CD14-positive monocyte (primary cell): ENCODE measurements around the gene RHCG. TPM values are rescaled to one million over a fixed set of nuclear protein-coding genes. Genes with fewer than 3 reads are reported as not detected.

Experiments used
- DNase-seq, 3 donors: peaks; one replicate each; pipeline ENCODE4 v3.0.0-alpha.2; 2011 to 2022
- H2AFZ ChIP-seq: 2 replicates; pipeline ENCODE4 v1.6.0; 2012; ENCODE audit warnings: mild to moderate bottlenecking, low read depth, low read length, inconsistent platforms; ENCODE audit not compliant: insufficient read depth, poor library complexity, severe bottlenecking
- H3K27ac ChIP-seq, 2 donors: 1 replicate in 1 of 2; 2 replicates in 1 of 2; pipeline ENCODE4 v1.5.1; 2012 to 2013; ENCODE audit warnings: low read length in 2 of 2, control low read depth in 1 of 2, inconsistent platforms in 1 of 2, low read depth in 1 of 2, mild to moderate bottlenecking in 1 of 2
- H3K27me3 ChIP-seq, 2 donors: one replicate each; pipeline versions ENCODE4 v1.6.0 to v1.6.1; 2011 to 2013; ENCODE audit warnings: low read length in 2 of 2; ENCODE audit not compliant: control insufficient read depth in 2 of 2, insufficient read depth in 2 of 2
- H3K36me3 ChIP-seq, 2 donors: replicated peaks in 1 of 2; 1 replicate in 1 of 2; 2 replicates in 1 of 2; pipeline versions ENCODE4 v1.5.1 to v1.6.1; 2012 to 2013; ENCODE audit warnings: low read length in 2 of 2, control low read depth in 1 of 2, inconsistent platforms in 1 of 2, mild to moderate bottlenecking in 1 of 2; ENCODE audit not compliant: insufficient read depth in 2 of 2, control insufficient read depth in 1 of 2
- H3K4me1 ChIP-seq, 2 donors: 1 replicate in 1 of 2; 2 replicates in 1 of 2; pipeline versions ENCODE4 v1.5.1 to v1.6.1; 2012 to 2013; ENCODE audit warnings: low read length in 2 of 2, control low read depth in 1 of 2, inconsistent platforms in 1 of 2, mild to moderate bottlenecking in 1 of 2, moderate library complexity in 1 of 2; ENCODE audit not compliant: insufficient read depth in 2 of 2, control insufficient read depth in 1 of 2
- H3K4me2 ChIP-seq: replicated peaks from 2 replicates; pipeline ENCODE3; 2012; ENCODE audit warnings: low read length, moderate library complexity, mild to moderate bottlenecking; ENCODE audit not compliant: poor library complexity, severe bottlenecking; ENCODE audit errors: extremely low read depth
- H3K4me3 ChIP-seq, 3 experiments: fragments of 200-600 bp in 1 of 3; sonication (generic) in 1 of 3; replicated peaks in 1 of 3; 1 replicate in 2 of 3; 2 replicates in 1 of 3; pipeline ENCODE4 v1.5.1; 2011 to 2013; ENCODE audit warnings: low read length in 3 of 3, mild to moderate bottlenecking in 3 of 3, control low read depth in 2 of 3, low read depth in 2 of 3, inconsistent platforms in 1 of 3, moderate library complexity in 1 of 3
- H3K79me2 ChIP-seq: 2 replicates; pipeline ENCODE4 v1.6.0; 2012; ENCODE audit warnings: mild to moderate bottlenecking, control low read depth, inconsistent platforms, low read length, moderate library complexity; ENCODE audit not compliant: insufficient read depth
- H3K9ac ChIP-seq: 2 replicates; pipeline ENCODE4 v1.6.0; 2017; ENCODE audit warnings: low read length, mild to moderate bottlenecking; ENCODE audit not compliant: insufficient read depth, poor library complexity, severe bottlenecking
- H3K9me3 ChIP-seq, 2 donors: replicated peaks in 1 of 2; 1 replicate in 1 of 2; 2 replicates in 1 of 2; pipeline versions ENCODE4 v1.5.1 to v1.6.1; 2012 to 2013; ENCODE audit warnings: low read length in 2 of 2, control low read depth in 1 of 2; ENCODE audit not compliant: control insufficient read depth in 1 of 2, insufficient read depth in 1 of 2
- H4K20me1 ChIP-seq: 2 replicates; pipeline ENCODE4 v1.6.0; 2012; ENCODE audit warnings: mild to moderate bottlenecking, low read length, control low read depth, moderate library complexity; ENCODE audit not compliant: insufficient read depth
- H3K27ac Mint-ChIP-seq, 7 donors: one replicate each; pipeline ENCODE4 v1.8.0; 2020; ENCODE audit warnings: mild to moderate bottlenecking in 7 of 7, mixed read lengths in 7 of 7, moderate library complexity in 6 of 7, inconsistent platforms in 2 of 7
- H3K27me3 Mint-ChIP-seq, 3 donors: one replicate each; pipeline ENCODE4 v1.8.0; 2021 to 2022; ENCODE audit warnings: low read depth in 3 of 3, mild to moderate bottlenecking in 3 of 3, mixed read lengths in 3 of 3, moderate library complexity in 3 of 3, inconsistent platforms in 1 of 3
- H3K36me3 Mint-ChIP-seq, 2 donors: one replicate each; pipeline ENCODE4 v1.8.0; 2020; ENCODE audit warnings: mixed read lengths in 2 of 2, inconsistent platforms in 1 of 2, mild to moderate bottlenecking in 1 of 2
- H3K4me1 Mint-ChIP-seq: one replicate; pipeline ENCODE4 v1.8.0; 2020; ENCODE audit warnings: mild to moderate bottlenecking, mixed read lengths
- H3K4me3 Mint-ChIP-seq, 2 donors: one replicate each; pipeline ENCODE4 v1.8.0; 2020; ENCODE audit warnings: mild to moderate bottlenecking in 2 of 2, mixed read lengths in 2 of 2, moderate library complexity in 1 of 2
- H3K9me3 Mint-ChIP-seq, 7 donors: one replicate each; pipeline ENCODE4 v1.8.0; 2020 to 2022; ENCODE audit warnings: mixed read lengths in 7 of 7, mild to moderate bottlenecking in 6 of 7, moderate library complexity in 6 of 7, inconsistent platforms in 2 of 7
- CTCF ChIP-seq: fragments of 200-600 bp; IDR thresholded peaks from one replicate; pipeline ENCODE4 v1.8.0; 2022; ENCODE audit warnings: antibody characterized with exemption, mild to moderate bottlenecking
- WGBS: methylation state at CpG from one replicate; pipeline ENCODE4 v1.1.5; 2013; ENCODE audit warnings: missing lambda C conversion rate; ENCODE audit not compliant: insufficient coverage; 5-methylcytosine and 5-hydroxymethylcytosine counted together
- intact Hi-C, 2 donors: fragments of 100-400 bp; cut with micrococcal nuclease; formaldehyde crosslinking; loops; one replicate each; pipeline versions ENCODE4 v1.15.0 to v1.15.1; 2023
- polyA plus RNA-seq, 3 donors: library from polyadenylated mRNA; depleted of rRNA in 1 of 3; unstranded in 2 of 3; stranded (reverse) in 1 of 3; fragments of 300-500 nt in 2 of 3; fragments of >200 nt in 1 of 3; fragmentation: Illumina TruSeq in 2 of 3; gene quantifications; 1 replicate in 2 of 3; 2 replicates in 1 of 3; pipeline ENCODE4 v1.2.3, GENCODE V29; 2012 to 2021

Gene RHCG
- polyA plus RNA-seq, 3 donors: not detected

GRCh38 chr15:89457086-89457485 lies 39.3 kb downstream of the RHCG start:
- H3K27me3 Mint-ChIP-seq: peaks cover 13 to 38% (median 14%) of the 10 kb centered on the region in 3 donors
- intact Hi-C loops: no loop called here

GRCh38 chr15:89455535-89455934 lies 40.8 kb downstream of the RHCG start:
- no peak overlapping the region for H3K4me2 ChIP-seq
- no peaks in the 10 kb centered on the region for H3K79me2 ChIP-seq
- no peak overlapping the region for H3K27ac ChIP-seq
- no peak overlapping the region for H3K9ac ChIP-seq
- intact Hi-C loops: no loop called here
- no CpG with 5 or more reads among the region's 1 CpG for WGBS
- Mint-ChIP-seq H3K27ac (no peak overlapping the region), H3K9me3 (peaks cover 6 to 14% (median 9%) of the 10 kb centered on the region in 7 donors), H3K4me1 (no peaks in the 10 kb centered on the region), H3K4me3 (no peak overlapping the region), H3K36me3 (no peaks in the 10 kb centered on the region), H3K27me3 (peaks cover 20 to 51% (median 23%) of the 10 kb centered on the region in 3 donors)
- H3K9me3 ChIP-seq: peaks cover 6 to 9% of the 10 kb centered on the region in 2 donors
- H3K4me1 ChIP-seq: no peaks in the 10 kb centered on the region
- peaks cover 0 to 20% of the 10 kb centered on the region in 2 donors for H3K27me3 ChIP-seq
- no peaks in the 10 kb centered on the region for H4K20me1 ChIP-seq
- no peak overlapping the region for H3K4me3 ChIP-seq
- TF ChIP-seq CTCF: no peak
- no peaks in the 10 kb centered on the region for H3K36me3 ChIP-seq
- no peak for DNase-seq
- H2AFZ ChIP-seq: no peak overlapping the region

More at GRCh38 chr15:89457086-89457485, 39.3 kb downstream of the RHCG start:
- Histone ChIP-seq H2AFZ (peak overlapping the region; percentile 51), H3K36me3 (no peaks in the 10 kb centered on the region), H3K4me1 (no peaks in the 10 kb centered on the region), H3K9me3 (peaks cover 6 to 9% of the 10 kb centered on the region in 2 donors), H3K9ac (no peak overlapping the region), H4K20me1 (no peaks in the 10 kb centered on the region), H3K79me2 (no peaks in the 10 kb centered on the region), H3K4me2 (no peak overlapping the region), H3K27ac (no peak overlapping the region), H3K27me3 (peaks cover 0 to 8% of the 10 kb centered on the region in 2 donors), H3K4me3 (no peak overlapping the region)
- no peak for DNase-seq
- Mint-ChIP-seq H3K27ac (no peak overlapping the region), H3K9me3 (peaks cover 6 to 14% (median 9%) of the 10 kb centered on the region in 7 donors), H3K36me3 (no peaks in the 10 kb centered on the region), H3K4me1 (no peaks in the 10 kb centered on the region), H3K4me3 (no peak overlapping the region)
- TF ChIP-seq CTCF: no peak
